GM21423 (cell line): ENCODE results near the gene GFY.

Experiments
- ATAC-seq: cut with Tn5 transposase; IDR thresholded peaks from one replicate; pipeline ENCODE4 v1.9.1; 2021; ENCODE audit warnings: mild to moderate bottlenecking, moderate library complexity; ENCODE audit not compliant: unreplicated experiment

GFY gene, protein sequence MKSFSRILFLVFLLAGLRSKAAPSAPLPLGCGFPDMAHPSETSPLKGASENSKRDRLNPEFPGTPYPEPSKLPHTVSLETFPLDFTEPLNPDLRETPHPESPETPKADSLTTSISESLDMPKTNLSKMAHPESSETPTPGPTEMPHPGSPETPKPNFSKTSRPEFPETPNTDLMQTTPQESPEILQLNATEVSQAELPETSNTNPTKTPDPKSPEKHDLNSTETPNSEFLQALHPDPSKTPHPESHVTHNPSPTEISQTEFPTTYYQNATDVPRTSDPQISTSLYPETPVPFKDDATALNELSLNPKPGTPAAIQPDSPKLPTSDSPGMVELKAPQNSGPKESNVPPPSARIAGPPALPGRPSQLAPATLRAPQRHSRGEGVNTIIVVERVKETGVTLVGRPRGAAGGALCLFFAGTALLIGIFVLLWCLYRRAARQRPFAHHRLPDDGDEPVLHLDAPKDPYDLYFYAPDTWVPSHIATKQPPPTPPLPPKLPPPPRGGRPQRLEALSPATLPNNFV

GRCh38 chr19:49425178-49425577, at the start of gene GFY:
TSS of gene GFY (plus strand) at chr19:49425388. CDS start at chr19:49426431, 1,043 bp downstream.
- no peak for ATAC-seq

DNA sequence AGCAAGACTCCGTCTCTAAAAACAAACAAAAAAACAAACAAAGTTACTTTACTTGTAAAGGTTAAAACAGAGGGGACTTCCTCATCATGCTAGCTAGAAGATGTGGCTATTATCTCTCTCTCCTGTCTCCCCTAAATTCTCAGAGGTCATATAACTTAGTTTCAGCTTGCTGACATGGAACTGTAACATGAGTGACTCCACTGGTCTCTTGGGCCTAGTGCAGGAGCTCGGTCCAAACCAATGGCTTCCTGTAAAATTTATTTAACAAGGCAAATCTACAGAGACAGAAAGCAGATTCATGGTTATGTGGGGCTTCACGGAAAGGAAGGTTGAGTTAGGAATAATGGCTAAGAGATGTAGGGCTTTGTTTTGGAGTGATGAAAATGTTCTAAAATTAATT, 46.7 kb upstream of the GFY start:
- ATAC-seq: no peak

DNA sequence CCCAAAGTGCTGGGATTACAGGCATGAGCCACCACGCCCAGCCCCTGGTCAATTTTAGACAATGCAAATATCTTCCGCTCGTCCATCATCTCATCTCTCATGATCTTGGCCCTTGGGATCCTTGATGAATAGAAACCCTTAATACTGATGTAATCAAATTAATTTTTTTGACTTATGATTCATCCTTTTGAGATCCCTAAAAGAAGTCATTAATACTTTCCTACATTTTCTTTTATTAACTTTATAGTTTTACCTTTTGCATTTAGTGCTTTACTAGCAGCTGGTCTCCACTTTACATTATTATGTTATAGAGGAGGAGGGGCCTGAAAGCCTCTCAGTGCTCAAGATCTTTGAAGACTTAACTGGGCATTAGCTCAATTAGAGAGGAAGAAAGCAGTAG, 44.8 kb upstream of the GFY start:
- ATAC-seq: no peak

GRCh38 chr19:49382639-49383038, 42.5 kb upstream of the GFY start:
- no peak for ATAC-seq

DNA sequence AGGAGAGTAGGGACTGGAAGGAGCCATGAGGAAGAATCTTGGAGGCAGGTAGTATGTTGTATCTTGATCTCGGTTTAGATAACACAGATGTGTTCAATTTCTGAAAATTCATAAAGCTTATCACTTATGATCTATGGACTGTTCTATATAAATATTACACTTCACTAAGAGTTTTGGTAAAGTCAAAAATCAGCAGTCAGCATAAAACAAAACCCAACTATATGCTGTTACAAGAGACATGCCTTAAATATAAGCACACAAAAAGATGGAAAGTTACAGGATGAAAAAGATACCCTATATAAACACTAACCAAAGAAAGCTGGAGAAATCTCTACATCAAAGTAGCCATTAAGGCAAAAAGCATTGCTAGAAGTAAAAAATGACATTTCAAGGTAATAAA, 41.6 kb upstream of the GFY start:
- no peak for ATAC-seq

- no peak for ATAC-seq
These were observed 37.2 kb upstream of the GFY start, which contains the start of gene KASH5 for GRCh38 chr19:49387936-49388372. TSS of gene KASH5 (plus strand) at chr19:49388249. CDS start at chr19:49390884, 2,635 bp downstream.

DNA sequence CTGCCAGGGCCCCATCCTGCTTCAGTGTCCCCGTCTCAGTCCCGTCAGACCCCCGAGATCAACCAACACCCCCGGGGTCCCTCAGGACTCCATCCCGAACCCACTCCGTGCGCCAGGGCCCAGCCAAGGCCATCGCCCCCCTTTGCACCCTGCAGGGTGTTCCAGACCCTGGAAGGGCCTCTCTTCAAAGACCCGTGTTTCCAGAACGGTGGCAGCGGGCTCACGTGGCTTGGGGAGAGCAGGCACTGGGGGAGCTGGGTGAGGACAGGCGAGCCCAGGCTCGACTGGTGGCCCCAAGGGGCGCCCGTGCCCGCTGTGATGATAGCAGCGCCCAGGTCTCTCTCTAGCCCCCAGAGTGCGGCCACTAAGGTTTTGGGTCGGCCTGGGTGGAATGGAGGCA, 35.8 kb upstream of the GFY start:
- ATAC-seq: no peak

- no peak for ATAC-seq
These were observed 34.9 kb upstream of the GFY start for GRCh38 chr19:49390131-49390928.

DNA sequence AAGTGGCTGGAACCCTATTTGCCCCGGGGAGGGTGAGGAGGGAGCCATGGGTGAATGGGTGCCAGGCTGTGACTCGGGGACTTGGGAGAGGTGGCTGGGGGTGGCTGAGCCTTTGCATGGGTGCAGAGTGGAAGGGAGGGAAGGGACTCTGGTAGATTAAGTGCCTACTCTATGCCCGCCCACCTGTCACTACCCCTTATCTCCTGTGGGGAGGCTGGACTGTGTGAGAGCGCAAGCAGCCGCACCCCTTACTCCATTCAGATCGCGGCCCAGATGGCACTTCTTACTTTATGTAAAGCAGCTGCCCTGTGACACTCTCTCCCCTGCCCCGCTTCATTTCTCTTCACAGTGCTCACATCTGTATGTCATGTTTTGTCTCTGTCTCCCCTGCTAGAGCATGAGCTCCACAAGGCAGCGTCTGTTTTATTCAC, 34.2 kb upstream of the GFY start:
- ATAC-seq: no peak

- no peak for ATAC-seq
These were observed 33.4 kb upstream of the GFY start for GRCh38 chr19:49391581-49392399.

GRCh38 chr19:49393881-49394280, 31.3 kb upstream of the GFY start:
- ATAC-seq: no peak

GRCh38 chr19:49395581-49396407, 29.4 kb upstream of the GFY start:
- ATAC-seq: no peak

- no peak for ATAC-seq
These were observed 28.3 kb upstream of the GFY start for GRCh38 chr19:49396738-49397505.

DNA sequence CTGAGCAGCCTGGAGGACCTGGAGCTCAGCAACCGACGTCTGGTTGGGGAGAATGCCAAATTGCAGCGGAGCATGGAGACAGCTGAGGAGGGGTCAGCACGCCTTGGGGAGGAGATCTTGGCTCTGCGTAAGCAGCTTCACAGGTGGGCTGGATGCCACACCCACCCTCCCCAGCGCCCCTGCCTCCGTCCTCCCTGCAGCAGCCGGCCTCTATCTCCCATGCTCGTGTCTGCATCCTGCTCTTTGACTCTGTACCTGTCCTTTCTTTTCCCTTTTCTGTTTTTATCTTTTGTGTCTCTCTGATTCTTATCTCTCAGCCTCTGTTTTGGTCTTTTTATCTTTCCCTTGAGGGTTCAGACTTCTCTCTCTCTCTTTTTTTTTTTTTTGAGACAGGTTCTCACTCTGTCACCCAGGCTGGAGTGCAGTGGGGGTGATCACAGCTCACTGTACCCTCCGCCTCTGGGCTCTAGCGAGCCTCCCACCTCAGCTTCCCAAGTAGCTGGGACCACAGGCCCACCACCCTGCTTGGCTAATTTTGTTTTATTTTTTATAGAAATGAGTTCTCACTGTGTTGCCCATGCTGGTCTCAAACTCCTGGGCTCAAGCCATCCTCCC, 27.1 kb upstream of the GFY start:
- ATAC-seq: no peak

DNA sequence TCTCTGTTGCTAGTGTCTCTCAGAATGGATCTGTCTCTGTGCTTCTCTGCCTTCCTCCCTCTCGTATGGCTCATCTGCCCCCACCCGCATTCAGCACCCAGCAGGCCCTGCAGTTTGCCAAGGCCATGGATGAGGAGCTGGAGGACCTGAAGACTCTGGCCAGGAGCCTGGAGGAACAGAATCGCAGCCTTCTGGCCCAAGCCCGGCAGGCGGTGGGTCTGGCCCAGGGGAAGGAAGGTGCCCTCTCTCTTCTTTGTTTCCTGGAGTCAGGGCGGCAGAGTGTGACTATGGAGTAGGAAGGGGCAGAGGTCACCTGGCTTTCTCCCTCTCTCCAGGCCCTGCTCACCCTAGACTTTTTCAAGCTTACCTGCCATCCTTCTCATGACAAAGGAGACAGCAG, 26.3 kb upstream of the GFY start:
- ATAC-seq: no peak

DNA sequence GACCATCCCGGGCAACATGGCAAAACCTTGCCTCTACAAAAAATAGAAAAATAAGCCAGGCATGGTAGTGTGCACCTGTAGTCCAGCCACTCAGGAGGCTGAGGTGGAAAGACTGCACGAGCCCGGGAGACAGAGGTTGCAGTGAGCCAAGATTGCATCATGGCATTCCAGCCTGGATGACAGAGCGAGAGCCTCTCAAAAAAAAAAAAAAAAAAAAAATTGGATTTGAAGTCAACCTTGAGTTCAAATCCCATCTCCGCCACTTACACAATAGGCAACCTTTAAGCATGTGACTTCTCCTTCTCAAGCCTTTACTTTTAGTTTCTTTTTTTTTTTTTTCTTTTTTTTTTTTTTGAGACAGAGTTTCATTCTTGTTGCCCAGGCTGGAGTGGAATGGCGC, 25.2 kb upstream of the GFY start:
- ATAC-seq: no peak

GRCh38 chr19:49403404-49404187, 21.6 kb upstream of the GFY start:
- ATAC-seq: no peak

GRCh38 chr19:49407079-49407478, 18.1 kb upstream of the GFY start:
- no peak for ATAC-seq
